GM18526 (cell line): ENCODE measurements around the gene AGMAT.

Experiments used
- POLR2A ChIP-seq: IDR thresholded peaks from 3 replicates; pipeline ENCODE4 v1.6.1; 2011; ENCODE audit not compliant: insufficient read length; ENCODE audit errors: extremely low read depth

The AGMAT gene

GRCh38 chr1:15584489-15585363, at the start of gene AGMAT:
Gene AGMAT, minus strand, starts transcription at chr1:15585051. Its CDS starts 84 bp downstream, at chr1:15584967.
- TF ChIP-seq POLR2A, result peak; percentile 14

GRCh38 chr1:15633756-15634420, 49.0 kb upstream of the AGMAT start:
- TF ChIP-seq POLR2A, result no peak

- TF ChIP-seq POLR2A, result no peak
Measured at GRCh38 chr1:15628003-15628402, 43.2 kb upstream of the AGMAT start.

- no peak for TF ChIP-seq POLR2A
Measured at GRCh38 chr1:15627343-15627988, 42.6 kb upstream of the AGMAT start.

- TF ChIP-seq POLR2A, result no peak
Measured at GRCh38 chr1:15626269-15626950, 41.6 kb upstream of the AGMAT start.

- no peak for TF ChIP-seq POLR2A
Measured at GRCh38 chr1:15625056-15625917, 40.4 kb upstream of the AGMAT start.

GRCh38 chr1:15624133-15624714, 39.4 kb upstream of the AGMAT start:
- no peak for TF ChIP-seq POLR2A

- no peak for TF ChIP-seq POLR2A
Measured at GRCh38 chr1:15623435-15623834, 38.6 kb upstream of the AGMAT start.

GRCh38 chr1:15622712-15623373, 38.0 kb upstream of the AGMAT start:
- no peak for TF ChIP-seq POLR2A

- no peak for TF ChIP-seq POLR2A
Measured at GRCh38 chr1:15621975-15622374, 37.1 kb upstream of the AGMAT start.

GRCh38 chr1:15620902-15621682, 36.2 kb upstream of the AGMAT start:
- TF ChIP-seq POLR2A, result no peak

GRCh38 chr1:15620155-15620545, 35.3 kb upstream of the AGMAT start:
- TF ChIP-seq POLR2A, result no peak
